ENCODE data around the gene NACA2.

DNA sequence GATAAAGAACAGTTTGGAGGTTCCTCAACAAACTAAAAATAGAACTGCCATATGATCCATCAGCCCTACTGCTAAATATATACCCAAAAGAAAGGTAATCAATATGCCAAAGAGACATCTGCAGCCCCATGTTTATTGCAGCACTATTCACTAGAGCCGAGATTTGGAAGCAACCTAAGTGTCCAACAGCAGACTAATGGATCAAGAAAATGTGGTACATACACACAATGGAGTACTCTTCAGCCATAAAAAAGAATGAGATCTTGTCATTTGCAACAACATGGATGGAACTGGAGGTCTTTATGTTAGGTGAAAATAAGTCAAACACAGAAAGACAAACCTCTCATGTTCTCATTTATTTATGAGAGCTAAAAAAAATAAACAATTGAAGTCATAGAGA lies 48.8 kb upstream of the NACA2 start:
- TF ChIP-seq, protein P1, sequence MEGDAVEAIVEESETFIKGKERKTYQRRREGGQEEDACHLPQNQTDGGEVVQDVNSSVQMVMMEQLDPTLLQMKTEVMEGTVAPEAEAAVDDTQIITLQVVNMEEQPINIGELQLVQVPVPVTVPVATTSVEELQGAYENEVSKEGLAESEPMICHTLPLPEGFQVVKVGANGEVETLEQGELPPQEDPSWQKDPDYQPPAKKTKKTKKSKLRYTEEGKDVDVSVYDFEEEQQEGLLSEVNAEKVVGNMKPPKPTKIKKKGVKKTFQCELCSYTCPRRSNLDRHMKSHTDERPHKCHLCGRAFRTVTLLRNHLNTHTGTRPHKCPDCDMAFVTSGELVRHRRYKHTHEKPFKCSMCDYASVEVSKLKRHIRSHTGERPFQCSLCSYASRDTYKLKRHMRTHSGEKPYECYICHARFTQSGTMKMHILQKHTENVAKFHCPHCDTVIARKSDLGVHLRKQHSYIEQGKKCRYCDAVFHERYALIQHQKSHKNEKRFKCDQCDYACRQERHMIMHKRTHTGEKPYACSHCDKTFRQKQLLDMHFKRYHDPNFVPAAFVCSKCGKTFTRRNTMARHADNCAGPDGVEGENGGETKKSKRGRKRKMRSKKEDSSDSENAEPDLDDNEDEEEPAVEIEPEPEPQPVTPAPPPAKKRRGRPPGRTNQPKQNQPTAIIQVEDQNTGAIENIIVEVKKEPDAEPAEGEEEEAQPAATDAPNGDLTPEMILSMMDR (IDR thresholded peaks at IDR 0.05), result no peak
- TF ChIP-seq POLR2A (IDR thresholded peaks at IDR 0.05), result no peak
